H7 (cell line): ENCODE measurements around the gene SHROOM3. TPM values are rescaled to one million over a fixed set of nuclear protein-coding genes. Genes with fewer than 3 reads are reported as not detected.
A peak's percentile ranks its signal among the peaks of the same experiment; 100 is the strongest.

ENCODE experiments used
- DNase-seq: peaks from one replicate; pipeline ENCODE4 v3.0.0; 2012
- H3K27me3 ChIP-seq: 2 replicates; pipeline ENCODE4 v1.6.0; 2011; ENCODE audit warnings: mild to moderate bottlenecking, low read length; ENCODE audit not compliant: control insufficient read depth, insufficient read depth
- H3K36me3 ChIP-seq: replicated peaks from 2 replicates; pipeline ENCODE4 v1.5.1; 2011; ENCODE audit warnings: low read length; ENCODE audit not compliant: control insufficient read depth, insufficient read depth
- H3K4me3 ChIP-seq: 2 replicates; pipeline ENCODE4 v1.5.1; 2011; ENCODE audit warnings: low read depth, mild to moderate bottlenecking, control low read depth, low read length, moderate library complexity; ENCODE audit not compliant: insufficient read depth
- total RNA-seq: library from RNA; depleted of rRNA; stranded (reverse); fragments of >200 nt; shearing (Covaris generic); gene quantifications from 2 replicates; pipeline ENCODE4 v1.2.3, GENCODE V29; 2014

Gene SHROOM3
- total RNA-seq, 1 experiment from 2014 or later = 52.8 TPM

- H3K4me3 ChIP-seq = no peak overlapping the region
- no peaks in the 10 kb centered on the region for H3K27me3 ChIP-seq
- DNase-seq = peak; percentile 16
- no peaks in the 10 kb centered on the region for H3K36me3 ChIP-seq
These were observed 154.4 kb downstream of the SHROOM3 start for GRCh38 chr4:76589402-76589801.

GRCh38 chr4:76589872-76590797 lies 155.1 kb downstream of the SHROOM3 start:
- peak; percentile 77 for DNase-seq
- Histone ChIP-seq H3K36me3 (no peaks in the 10 kb centered on the region), H3K27me3 (no peaks in the 10 kb centered on the region), H3K4me3 (no peak overlapping the region)

GRCh38 chr4:76590798-76591281 lies 155.8 kb downstream of the SHROOM3 start:
- Histone ChIP-seq H3K36me3 (no peaks in the 10 kb centered on the region), H3K27me3 (no peaks in the 10 kb centered on the region), H3K4me3 (no peak overlapping the region)
- DNase-seq = no peak

- H3K4me3 ChIP-seq = no peak overlapping the region
- no peaks in the 10 kb centered on the region for H3K36me3 ChIP-seq
- H3K27me3 ChIP-seq = no peaks in the 10 kb centered on the region
- no peak for DNase-seq
These were observed 157.0 kb downstream of the SHROOM3 start for GRCh38 chr4:76591992-76592391.

- DNase-seq = no peak
These were observed 157.4 kb downstream of the SHROOM3 start for GRCh38 chr4:76592460-76592859.

GRCh38 chr4:76594173-76594572 lies 159.1 kb downstream of the SHROOM3 start:
- Histone ChIP-seq H3K27me3 (no peaks in the 10 kb centered on the region), H3K36me3 (no peaks in the 10 kb centered on the region), H3K4me3 (no peak overlapping the region)
- no peak for DNase-seq

More at GRCh38 chr4:76592460-76592859, 157.4 kb downstream of the SHROOM3 start:
- Histone ChIP-seq H3K27me3 (no peaks in the 10 kb centered on the region), H3K36me3 (no peaks in the 10 kb centered on the region), H3K4me3 (no peak overlapping the region)

GRCh38 chr4:76595435-76595834 lies 160.4 kb downstream of the SHROOM3 start:
- no peak overlapping the region for H3K4me3 ChIP-seq
- no peaks in the 10 kb centered on the region for H3K36me3 ChIP-seq
- no peak for DNase-seq
- no peaks in the 10 kb centered on the region for H3K27me3 ChIP-seq

GRCh38 chr4:76596713-76597112 lies 161.7 kb downstream of the SHROOM3 start:
- Histone ChIP-seq H3K36me3 (no peaks in the 10 kb centered on the region), H3K27me3 (no peaks in the 10 kb centered on the region), H3K4me3 (no peak overlapping the region)
- DNase-seq = no peak

- H3K27me3 ChIP-seq = no peaks in the 10 kb centered on the region
- no peak for DNase-seq
- H3K36me3 ChIP-seq = no peaks in the 10 kb centered on the region
- no peak overlapping the region for H3K4me3 ChIP-seq
These were observed 162.5 kb downstream of the SHROOM3 start for GRCh38 chr4:76597423-76597979.

- no peaks in the 10 kb centered on the region for H3K27me3 ChIP-seq
- no peak overlapping the region for H3K4me3 ChIP-seq
- DNase-seq = no peak
- H3K36me3 ChIP-seq = no peaks in the 10 kb centered on the region
These were observed 165.4 kb downstream of the SHROOM3 start for GRCh38 chr4:76600447-76600846.

GRCh38 chr4:76601791-76602190 lies 166.8 kb downstream of the SHROOM3 start:
- Histone ChIP-seq H3K4me3 (no peak overlapping the region), H3K27me3 (no peaks in the 10 kb centered on the region), H3K36me3 (no peaks in the 10 kb centered on the region)
- no peak for DNase-seq

GRCh38 chr4:76605099-76605563 lies 170.1 kb downstream of the SHROOM3 start:
- no peaks in the 10 kb centered on the region for H3K27me3 ChIP-seq
- DNase-seq = no peak

GRCh38 chr4:76606645-76607265 lies 171.7 kb downstream of the SHROOM3 start:
- Histone ChIP-seq H3K27me3 (no peaks in the 10 kb centered on the region), H3K36me3 (no peaks in the 10 kb centered on the region), H3K4me3 (no peak overlapping the region)
- DNase-seq = no peak

More at GRCh38 chr4:76605099-76605563, 170.1 kb downstream of the SHROOM3 start:
- Histone ChIP-seq H3K4me3 (no peak overlapping the region), H3K36me3 (no peaks in the 10 kb centered on the region)

GRCh38 chr4:76607266-76607799 lies 172.3 kb downstream of the SHROOM3 start:
- Histone ChIP-seq H3K4me3 (no peak overlapping the region), H3K36me3 (no peaks in the 10 kb centered on the region), H3K27me3 (no peaks in the 10 kb centered on the region)
- DNase-seq = no peak
